Astrocyte (in vitro differentiated cells and primary cell): ENCODE measurements around the gene AFF2. TPM values are rescaled to one million over a fixed set of nuclear protein-coding genes. Genes with fewer than 3 reads are reported as not detected.
A peak's percentile ranks its signal among the peaks of the same experiment; 100 is the strongest.

Experiments
- DNase-seq: peaks from one replicate; pipeline ENCODE4 v3.0.0-alpha.2; 2010; ENCODE audit warnings: low read depth
- FAIRE-seq: peaks from 2 replicates; lab custom pipeline; 2011; peaks lifted over from hg19 to GRCh38; lab: Jason Lieb, UNC
- H2AFZ ChIP-seq: 2 replicates; pipeline ENCODE4 v1.6.0; 2012; ENCODE audit warnings: low read depth, low read length, inconsistent platforms
- H3K27ac ChIP-seq: 2 replicates; pipeline ENCODE4 v1.5.1; 2011; ENCODE audit warnings: low read depth, low read length, inconsistent platforms
- H3K27me3 ChIP-seq: 2 replicates; pipeline ENCODE4 v1.6.0; 2011; ENCODE audit warnings: low read length, inconsistent platforms; ENCODE audit not compliant: insufficient read depth
- H3K36me3 ChIP-seq: 2 replicates; pipeline ENCODE4 v1.5.1; 2011; ENCODE audit warnings: low read length, inconsistent platforms; ENCODE audit not compliant: insufficient read depth
- H3K4me1 ChIP-seq: 2 replicates; pipeline ENCODE4 v1.5.1; 2011; ENCODE audit warnings: low read length, inconsistent platforms; ENCODE audit not compliant: insufficient read depth
- H3K4me2 ChIP-seq: 2 replicates; pipeline ENCODE4 v1.6.0; 2012; ENCODE audit warnings: low read length, inconsistent platforms
- H3K4me3 ChIP-seq: 2 replicates; pipeline ENCODE4 v1.5.1; 2011; ENCODE audit warnings: low read depth, mild to moderate bottlenecking, low read length, inconsistent platforms; ENCODE audit not compliant: insufficient read depth
- H3K79me2 ChIP-seq: 2 replicates; pipeline ENCODE4 v1.6.0; 2012; ENCODE audit warnings: mild to moderate bottlenecking, low read length, inconsistent platforms; ENCODE audit not compliant: insufficient read depth
- H3K9ac ChIP-seq: 2 replicates; pipeline ENCODE4 v1.6.0; 2012; ENCODE audit warnings: mild to moderate bottlenecking, low read length, inconsistent platforms
- H3K9me3 ChIP-seq: 2 replicates; pipeline ENCODE4 v1.5.1; 2012; ENCODE audit warnings: low read depth, mild to moderate bottlenecking, low read length, inconsistent platforms; ENCODE audit not compliant: insufficient read depth
- H4K20me1 ChIP-seq: 2 replicates; pipeline ENCODE4 v1.6.0; 2012; ENCODE audit warnings: low read length, inconsistent platforms; ENCODE audit not compliant: insufficient read depth
- H3K27ac Mint-ChIP-seq: one replicate; pipeline ENCODE4 v1.8.0; 2021; ENCODE audit warnings: mild to moderate bottlenecking, mixed read lengths; ENCODE audit not compliant: unreplicated experiment
- H3K27me3 Mint-ChIP-seq: one replicate; pipeline ENCODE4 v1.8.0; 2021; ENCODE audit warnings: low read depth, mixed read lengths; ENCODE audit not compliant: unreplicated experiment
- H3K36me3 Mint-ChIP-seq: one replicate; pipeline ENCODE4 v1.8.0; 2021; ENCODE audit warnings: low read depth, mixed read lengths; ENCODE audit not compliant: unreplicated experiment
- H3K4me1 Mint-ChIP-seq: one replicate; pipeline ENCODE4 v1.8.0; 2021; ENCODE audit warnings: low read depth, mixed read lengths; ENCODE audit not compliant: unreplicated experiment
- H3K4me3 Mint-ChIP-seq: one replicate; pipeline ENCODE4 v1.8.0; 2021; ENCODE audit warnings: mild to moderate bottlenecking, moderate library complexity, mixed read lengths; ENCODE audit not compliant: unreplicated experiment
- H3K9me3 Mint-ChIP-seq: one replicate; pipeline ENCODE4 v1.8.0; 2021; ENCODE audit warnings: mild to moderate bottlenecking, mixed read lengths; ENCODE audit not compliant: unreplicated experiment
- EZH2 ChIP-seq: IDR thresholded peaks from 2 replicates; pipeline ENCODE4 v1.6.1; 2012; ENCODE audit warnings: mild to moderate bottlenecking, low read length, inconsistent platforms; ENCODE audit not compliant: insufficient read depth
- total RNA-seq: library from RNA; stranded (reverse); gene quantifications from 2 replicates; pipeline ENCODE4 v1.2.1, GENCODE V29; 2021
- TF ChIP-seq, protein P1 (sequence below): IDR thresholded peaks from 2 replicates; pipeline ENCODE4 v1.5.1; 2011; ENCODE audit warnings: low read depth, mild to moderate bottlenecking, inconsistent platforms, low read length, moderate library complexity; ENCODE audit not compliant: insufficient read depth

AFF2 gene
- total RNA-seq, 1 donor from 2014 or later = 8.3 TPM

DNA sequence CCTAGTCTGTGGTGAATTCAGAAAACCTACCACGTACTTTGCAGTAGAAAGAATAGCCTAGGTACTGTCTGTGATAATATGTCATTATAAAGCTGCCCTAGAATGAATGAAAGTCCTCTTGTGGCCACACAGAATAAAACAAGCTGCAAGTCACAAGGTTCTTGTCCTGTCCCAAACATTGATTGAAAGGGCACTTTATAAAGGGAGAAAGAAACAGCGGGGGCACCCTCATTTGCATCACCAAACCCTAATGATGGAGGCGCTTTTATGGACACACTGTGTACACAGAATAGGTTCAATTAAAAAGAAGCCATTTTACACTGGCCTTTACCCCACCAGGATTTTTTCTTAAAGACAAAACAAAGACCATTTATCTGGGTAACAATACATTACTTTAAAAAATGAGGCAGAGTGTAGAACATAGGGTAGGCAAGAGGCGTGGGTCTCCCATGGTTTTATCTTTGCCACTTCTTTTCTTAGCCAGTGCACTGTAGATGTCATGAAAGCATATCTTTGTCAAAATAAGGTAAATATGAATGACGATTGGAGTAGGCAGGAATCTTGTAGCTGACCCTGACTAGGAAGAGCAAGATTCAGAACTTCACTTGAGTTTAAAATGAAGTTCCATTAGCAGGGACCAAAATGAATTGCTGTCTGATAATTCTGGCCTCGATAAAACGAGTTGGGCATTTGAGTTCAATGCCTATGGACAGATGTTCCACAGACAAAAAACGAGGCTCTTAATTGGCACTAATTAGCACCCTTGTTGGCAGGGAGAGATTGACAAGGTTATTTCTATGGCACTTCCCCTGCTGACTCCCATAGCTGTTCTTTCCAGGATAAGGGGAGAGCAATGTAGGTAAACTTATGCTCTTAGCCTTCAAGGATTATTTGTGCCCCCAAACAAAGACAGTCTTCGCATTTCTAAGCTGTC is 365.1 kb downstream of the AFF2 start:
- DNase-seq = no peak
- Histone ChIP-seq H3K36me3 (no peaks in the 10 kb centered on the region), H3K4me1 (peaks cover 3% of the 10 kb centered on the region), H4K20me1 (no peaks in the 10 kb centered on the region), H3K4me2 (no peak overlapping the region), H3K9ac (no peak overlapping the region), H3K27ac (no peak overlapping the region), H3K27me3 (no peaks in the 10 kb centered on the region), H2AFZ (no peak overlapping the region), H3K79me2 (no peaks in the 10 kb centered on the region), H3K9me3 (no peaks in the 10 kb centered on the region), H3K4me3 (no peak overlapping the region)
- H3K4me3 Mint-ChIP-seq = no peak overlapping the region
- peaks cover 4% of the 10 kb centered on the region for H3K4me1 Mint-ChIP-seq
- peaks cover 2% of the 10 kb centered on the region for H3K9me3 Mint-ChIP-seq
- no peaks in the 10 kb centered on the region for H3K36me3 Mint-ChIP-seq
- TF ChIP-seq, protein P1, sequence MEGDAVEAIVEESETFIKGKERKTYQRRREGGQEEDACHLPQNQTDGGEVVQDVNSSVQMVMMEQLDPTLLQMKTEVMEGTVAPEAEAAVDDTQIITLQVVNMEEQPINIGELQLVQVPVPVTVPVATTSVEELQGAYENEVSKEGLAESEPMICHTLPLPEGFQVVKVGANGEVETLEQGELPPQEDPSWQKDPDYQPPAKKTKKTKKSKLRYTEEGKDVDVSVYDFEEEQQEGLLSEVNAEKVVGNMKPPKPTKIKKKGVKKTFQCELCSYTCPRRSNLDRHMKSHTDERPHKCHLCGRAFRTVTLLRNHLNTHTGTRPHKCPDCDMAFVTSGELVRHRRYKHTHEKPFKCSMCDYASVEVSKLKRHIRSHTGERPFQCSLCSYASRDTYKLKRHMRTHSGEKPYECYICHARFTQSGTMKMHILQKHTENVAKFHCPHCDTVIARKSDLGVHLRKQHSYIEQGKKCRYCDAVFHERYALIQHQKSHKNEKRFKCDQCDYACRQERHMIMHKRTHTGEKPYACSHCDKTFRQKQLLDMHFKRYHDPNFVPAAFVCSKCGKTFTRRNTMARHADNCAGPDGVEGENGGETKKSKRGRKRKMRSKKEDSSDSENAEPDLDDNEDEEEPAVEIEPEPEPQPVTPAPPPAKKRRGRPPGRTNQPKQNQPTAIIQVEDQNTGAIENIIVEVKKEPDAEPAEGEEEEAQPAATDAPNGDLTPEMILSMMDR = no peak
- no peak for TF ChIP-seq EZH2
- H3K27ac Mint-ChIP-seq = no peak overlapping the region
- FAIRE-seq = peak; percentile 96
- H3K27me3 Mint-ChIP-seq = no peaks in the 10 kb centered on the region

DNA sequence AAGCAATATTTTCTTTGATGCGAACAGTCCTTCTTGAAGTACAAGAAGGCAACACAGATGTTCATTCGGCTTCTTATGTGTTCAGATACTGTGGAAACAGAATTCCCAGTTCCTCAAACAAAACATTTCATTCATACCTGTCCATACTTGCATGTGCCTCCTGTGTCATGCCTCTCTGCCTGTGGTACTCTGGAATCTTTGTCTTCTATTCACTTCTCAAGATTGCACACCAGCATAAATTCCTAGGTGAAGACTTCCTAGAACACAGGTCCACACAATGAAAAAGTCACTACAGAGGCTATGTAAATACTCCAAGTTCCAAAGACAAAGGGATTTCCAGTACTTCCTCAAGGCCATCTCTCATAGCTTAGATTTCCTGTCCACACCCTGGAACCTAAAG is 367.2 kb downstream of the AFF2 start:
- no peaks in the 10 kb centered on the region for H4K20me1 ChIP-seq
- H3K9ac ChIP-seq = no peak overlapping the region
- no peak overlapping the region for H3K27ac Mint-ChIP-seq
- H2AFZ ChIP-seq = no peak overlapping the region
- no peak overlapping the region for H3K4me3 ChIP-seq
- no peaks in the 10 kb centered on the region for H3K27me3 Mint-ChIP-seq
- H3K79me2 ChIP-seq = no peaks in the 10 kb centered on the region
- peaks cover 2% of the 10 kb centered on the region for H3K9me3 Mint-ChIP-seq
- H3K36me3 Mint-ChIP-seq = no peaks in the 10 kb centered on the region
- H3K27ac ChIP-seq = no peak overlapping the region
- H3K9me3 ChIP-seq = no peaks in the 10 kb centered on the region
- H3K4me1 Mint-ChIP-seq = peaks cover 17% of the 10 kb centered on the region
- no peaks in the 10 kb centered on the region for H3K27me3 ChIP-seq
- H3K4me2 ChIP-seq = no peak overlapping the region
- no peaks in the 10 kb centered on the region for H3K36me3 ChIP-seq
- no peak for TF ChIP-seq EZH2
- TF ChIP-seq, protein P1 = no peak
- DNase-seq (no peak), FAIRE-seq (peak; percentile 93)
- peaks cover 21% of the 10 kb centered on the region for H3K4me1 ChIP-seq
- no peak overlapping the region for H3K4me3 Mint-ChIP-seq
